NCI-H2196 treated with DMSO at 0.1 percent for 48 hours (cell line): ENCODE data around the gene MRPL23.
"Not testable (repeated sequence)": the region's sequence is repeated elsewhere in the genome, so short reads cannot be mapped to it uniquely, and the experiment has no call there.

Experiments used
- DNase-seq: peaks from one replicate; lab custom pipeline; 2025; ENCODE audit not compliant: unreplicated experiment; lab: John Stamatoyannopoulos, UW

MRPL23 gene

DNA sequence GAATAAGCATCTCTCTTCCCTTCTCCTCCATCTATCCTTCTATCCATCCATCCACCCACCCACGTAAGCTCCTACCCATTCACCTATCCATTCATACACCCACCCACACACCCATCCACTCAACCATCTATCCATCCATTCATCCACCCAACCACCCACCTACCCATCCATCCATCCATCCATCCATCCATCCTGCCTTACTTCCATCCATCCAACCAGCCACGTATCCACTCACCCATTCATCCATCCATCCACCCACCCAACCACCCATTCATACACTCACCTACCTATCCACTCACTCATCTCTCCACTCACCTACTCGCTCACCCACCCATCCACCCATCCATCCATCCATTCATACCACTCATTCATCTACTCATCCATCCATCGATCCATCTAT lies 14.5 kb upstream of the MRPL23 start:
- DNase-seq, result no peak

DNA sequence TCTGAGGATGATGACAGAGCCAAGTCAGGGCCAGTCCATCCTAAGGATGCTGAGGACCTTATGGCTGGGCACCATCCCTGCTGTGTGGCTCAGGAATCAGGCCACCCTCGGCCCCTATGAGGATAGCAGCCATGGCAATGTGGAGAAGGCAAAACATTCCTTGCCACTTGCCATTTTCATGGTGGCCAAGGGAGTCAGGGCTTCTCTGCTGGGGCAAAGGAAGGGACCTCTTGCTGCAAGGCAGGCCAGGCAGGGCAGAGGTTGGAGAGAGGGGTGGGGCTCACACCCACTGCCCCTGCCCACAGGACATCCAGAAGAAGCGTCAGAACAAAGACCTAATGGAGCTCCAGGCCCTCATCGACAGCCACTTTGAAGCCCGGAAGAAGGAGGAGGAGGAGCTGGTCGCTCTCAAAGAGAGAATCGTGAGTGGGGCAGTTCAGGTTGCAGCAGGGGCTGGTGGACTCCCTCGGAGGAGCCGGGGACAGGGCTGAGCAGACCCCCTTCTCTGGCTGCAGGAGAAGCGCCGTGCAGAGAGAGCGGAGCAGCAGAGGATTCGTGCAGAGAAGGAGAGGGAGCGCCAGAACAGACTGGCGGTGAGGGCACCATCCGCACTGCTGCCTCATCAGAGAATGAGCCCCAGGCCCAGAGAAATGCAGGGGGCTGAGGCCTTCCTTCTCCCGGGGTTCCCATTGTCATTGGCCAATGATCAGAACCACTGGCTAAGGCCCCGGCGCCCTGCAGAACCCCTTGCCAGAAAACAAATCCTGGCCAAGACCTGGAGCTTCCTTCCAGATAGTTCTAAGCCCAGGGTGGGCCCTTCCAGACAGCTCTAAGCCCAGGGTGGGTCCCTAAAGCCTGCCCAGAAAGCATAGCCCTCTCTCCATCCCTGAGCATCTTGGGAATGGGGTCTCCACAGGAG lies 13.5 kb upstream of the MRPL23 start:
- DNase-seq, result no peak

DNA sequence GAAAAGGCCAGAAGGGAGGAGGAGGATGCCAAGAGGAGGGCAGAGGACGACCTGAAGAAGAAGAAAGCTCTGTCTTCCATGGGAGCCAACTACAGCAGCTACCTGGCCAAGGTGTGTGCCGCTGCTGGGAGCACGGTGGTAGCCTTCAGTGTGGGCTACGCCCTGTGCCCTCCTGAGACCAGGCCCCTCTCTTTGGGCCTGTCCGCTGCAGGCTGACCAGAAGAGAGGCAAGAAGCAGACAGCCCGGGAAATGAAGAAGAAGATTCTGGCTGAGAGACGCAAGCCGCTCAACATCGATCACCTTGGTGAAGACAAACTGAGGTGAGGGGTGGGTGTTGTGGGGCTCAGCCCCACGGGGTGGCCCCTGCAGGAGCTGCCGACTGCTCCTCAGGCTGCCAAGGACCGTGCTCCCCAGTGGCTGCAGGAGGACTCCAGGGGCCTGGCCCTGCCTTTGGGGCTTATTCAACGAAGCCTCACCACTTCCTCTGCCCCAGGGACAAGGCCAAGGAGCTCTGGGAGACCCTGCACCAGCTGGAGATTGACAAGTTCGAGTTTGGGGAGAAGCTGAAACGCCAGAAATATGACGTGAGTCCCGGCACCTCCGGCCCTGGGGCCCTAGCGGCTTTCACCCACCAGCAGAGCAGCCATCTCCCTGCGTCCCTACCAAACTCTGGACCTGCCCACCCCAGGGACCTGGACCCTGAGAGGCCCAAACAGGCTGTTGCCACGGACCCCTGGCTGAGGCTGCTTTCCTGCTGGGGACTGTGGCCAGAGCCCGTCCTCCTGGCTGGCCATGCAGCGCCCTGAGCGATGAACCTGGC lies 12.6 kb upstream of the MRPL23 start:
- no peak for DNase-seq

DNA sequence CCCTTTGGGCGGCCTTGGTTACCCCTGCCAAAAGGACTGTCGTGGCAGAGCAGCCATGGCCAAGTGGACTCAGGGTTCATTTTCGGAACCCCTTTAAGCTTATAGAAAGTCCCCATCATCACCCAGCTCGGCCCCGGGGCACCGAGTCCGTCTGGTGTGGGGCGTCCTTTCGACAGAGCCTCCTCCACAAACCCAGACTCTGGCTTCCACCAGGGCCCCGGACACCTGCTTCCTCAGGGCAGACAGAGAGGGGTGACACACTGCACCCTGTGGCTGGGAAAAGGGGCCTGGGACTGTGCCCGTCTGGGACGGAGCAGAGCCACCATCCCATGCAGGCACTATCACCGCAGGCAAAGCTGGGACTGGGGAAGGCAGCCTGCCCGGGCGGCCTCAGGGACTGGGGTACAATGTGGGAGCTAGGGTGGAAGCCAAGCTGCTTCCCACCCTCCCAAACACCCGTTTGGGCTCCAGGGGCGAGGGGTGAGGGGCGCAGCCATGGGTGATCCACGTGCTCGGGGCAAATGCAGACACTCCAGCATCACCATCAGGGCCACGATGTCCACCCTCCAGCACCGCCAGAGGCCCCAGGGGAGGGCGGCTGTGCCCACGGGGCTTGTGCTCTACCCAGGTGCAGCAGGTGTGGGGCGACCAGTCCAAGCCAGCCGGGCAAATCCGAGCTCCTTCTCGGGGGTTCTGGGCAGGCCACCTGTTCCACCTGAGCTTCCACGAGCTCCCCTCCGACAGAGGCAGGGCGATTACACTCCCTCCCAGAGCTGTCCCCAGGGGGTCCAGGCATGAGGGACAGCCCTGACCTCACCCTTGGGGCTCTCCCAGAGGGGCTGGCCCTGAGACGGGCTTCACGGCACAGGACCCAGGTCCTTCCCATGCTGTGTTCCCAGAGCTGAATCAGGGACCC lies 11.7 kb upstream of the MRPL23 start:
- DNase-seq, result no peak

DNA sequence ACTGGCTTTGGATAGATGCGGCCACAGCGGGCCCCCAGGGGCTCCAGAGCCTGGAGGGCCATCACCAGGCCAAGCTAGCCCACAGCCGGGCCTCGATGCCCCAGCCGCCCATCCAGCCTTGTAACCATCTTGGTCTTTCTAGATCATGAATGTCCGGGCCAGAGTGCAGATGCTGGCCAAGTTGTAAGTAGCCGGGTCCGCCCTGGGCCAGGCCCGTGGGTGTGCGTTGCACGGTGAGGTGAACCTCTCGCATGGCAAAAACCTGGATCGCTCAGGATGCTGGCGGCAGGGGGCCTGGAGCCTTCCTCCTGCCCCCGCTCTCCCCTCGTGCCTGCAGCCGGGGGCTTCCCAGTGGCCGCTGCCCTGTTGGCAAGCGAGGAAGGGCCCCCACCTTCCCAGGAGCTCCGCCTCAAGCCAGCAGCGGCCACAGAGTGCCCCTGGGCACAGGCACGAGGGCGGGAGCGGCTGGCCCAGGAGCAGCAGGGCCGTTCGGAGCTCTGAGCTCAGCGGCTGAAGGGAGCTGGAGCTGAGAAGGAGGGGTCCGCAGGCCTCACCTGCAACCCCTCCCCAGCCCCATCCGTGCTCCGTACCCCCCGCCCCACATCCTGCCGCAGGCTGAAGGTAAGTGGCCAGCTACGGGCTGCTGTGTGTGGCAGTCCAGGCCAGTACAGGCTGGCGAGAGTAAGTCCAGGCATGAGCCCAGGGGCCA lies 10.9 kb upstream of the MRPL23 start:
- DNase-seq, result no peak

DNA sequence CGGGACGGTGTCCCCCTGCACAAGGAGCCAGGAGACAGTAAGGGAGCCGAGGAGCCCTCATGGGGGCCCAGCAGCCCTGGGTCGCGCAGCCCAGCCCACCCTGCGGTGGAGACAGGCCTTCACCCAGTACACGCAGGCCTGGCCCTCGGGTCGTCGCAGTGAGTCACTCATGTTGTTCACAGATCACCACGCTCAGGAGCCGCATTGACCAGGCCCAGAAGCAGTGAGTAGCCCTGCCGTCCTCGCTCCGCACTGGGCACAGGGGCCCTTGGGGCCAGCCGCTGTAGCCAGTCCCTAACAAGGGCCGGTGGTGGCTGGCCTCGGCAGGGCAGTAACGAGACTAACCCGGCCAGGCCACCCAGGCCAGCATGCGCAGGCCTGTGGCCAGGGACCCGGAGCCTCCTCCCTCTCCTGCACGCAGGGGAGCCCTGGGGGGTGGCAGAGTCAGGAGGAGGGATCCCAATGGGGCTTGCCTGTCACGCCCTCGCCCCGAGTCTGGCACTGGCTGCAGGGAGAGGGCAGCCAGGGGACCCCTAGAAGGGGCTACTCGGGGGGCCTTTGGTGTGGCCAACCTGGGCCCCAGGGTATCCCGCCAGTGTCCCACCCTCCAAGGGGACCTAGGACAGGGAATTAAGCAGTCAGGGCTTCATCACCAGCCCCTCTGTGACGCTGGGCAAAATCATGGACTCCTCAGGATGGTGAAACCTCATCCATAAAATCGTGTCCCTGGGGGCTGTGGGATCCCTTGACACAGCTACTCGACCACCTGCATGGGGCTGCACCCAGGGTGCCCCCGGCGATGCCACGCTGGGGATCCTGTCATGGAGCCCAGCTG lies 10.1 kb upstream of the MRPL23 start:
- DNase-seq, result no peak

DNA sequence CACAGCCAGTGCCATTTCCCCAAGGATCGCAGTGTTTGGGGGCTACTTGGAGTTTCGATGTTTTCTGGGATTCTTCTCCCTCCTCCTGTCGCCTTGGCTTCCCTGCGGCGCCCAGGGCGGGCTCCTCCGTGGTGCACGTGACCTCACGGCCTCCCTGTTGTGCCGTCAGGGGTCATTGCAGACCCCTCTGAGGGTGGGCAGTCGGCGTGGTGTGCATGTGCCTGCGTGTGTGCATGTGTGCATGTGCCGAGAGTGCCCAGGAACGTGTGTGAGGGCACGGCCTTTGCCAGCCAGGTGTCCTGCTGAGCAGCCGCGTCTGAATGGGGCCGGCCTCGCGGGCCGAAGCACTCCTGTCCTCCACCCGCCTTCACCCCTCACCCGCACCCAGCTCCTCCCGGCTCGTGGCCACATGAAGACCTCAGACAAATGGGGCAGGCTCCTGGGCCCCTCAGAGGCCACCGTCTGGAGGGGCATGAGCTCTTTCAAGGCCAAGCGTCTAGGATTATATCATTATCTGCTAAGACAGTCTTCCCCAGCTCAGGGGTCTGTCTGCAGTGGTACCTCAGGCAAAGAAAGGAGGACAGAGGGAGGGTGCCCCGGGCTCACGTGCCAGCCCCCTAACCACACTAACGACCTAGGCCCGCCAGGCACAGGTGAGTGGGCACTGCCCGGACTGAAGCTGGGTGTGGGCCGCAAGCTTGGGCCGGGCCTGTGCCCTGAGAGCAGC lies 9.4 kb upstream of the MRPL23 start:
- no peak for DNase-seq

DNA sequence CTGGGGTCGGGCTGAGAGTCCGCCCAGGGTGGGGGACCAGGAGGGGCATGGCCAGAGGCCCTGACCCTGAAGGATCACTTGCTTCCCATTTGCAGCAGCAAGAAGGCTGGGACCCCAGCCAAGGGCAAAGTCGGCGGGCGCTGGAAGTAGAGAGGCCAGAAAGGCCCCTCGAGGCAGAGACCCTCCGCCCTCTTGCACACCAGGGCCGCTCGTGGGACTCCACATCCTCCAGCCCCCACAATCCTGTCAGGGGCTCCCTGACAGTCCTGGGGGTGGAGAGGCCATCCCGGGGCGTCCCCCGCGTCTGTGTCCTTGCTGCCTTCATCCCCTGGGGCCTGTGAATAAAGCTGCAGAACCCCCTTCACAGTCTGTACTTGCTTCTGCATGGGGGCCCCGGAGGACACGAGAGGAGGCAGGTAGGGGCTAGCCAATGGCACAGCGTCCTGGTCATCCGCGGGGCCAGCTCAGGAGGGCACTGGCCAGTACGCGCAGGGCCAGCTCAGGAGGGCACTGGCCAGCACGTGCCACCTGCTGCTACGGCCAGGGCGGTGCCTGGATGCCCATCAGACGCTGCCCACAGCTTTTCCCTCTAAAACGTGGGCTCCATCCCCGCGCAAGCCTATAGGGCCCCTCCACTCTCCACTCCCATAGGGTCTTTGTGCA lies 8.7 kb upstream of the MRPL23 start:
- no peak for DNase-seq

DNA sequence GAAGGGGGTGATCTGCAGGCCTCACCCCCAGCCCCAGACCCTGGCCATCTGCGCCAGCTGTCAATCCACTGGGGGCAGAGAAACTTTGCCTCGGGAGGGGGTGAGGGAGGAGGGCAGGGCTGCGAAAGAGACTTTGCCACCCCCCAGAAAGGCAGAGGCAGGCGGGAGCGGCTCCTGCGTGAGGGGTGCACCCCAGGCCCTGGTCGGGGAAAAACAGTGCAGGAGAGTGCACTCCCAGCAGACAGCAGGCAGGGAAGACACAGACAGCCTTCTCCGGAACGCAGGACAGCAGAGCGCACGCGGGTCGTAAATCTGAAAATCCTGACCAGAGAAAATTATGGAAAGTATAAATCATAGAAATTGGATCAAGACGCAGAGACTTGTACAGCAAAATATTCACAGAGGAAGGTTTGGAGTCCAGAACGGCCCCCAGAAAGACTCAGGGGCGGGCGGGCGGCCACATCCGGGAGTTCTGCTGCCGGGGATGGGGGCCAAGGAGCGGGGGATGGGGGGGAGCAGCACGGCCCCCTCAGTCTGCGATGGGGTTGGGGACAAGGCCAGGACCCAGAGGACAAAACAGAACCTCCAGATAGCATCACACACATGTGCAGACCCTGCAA lies 8.0 kb upstream of the MRPL23 start:
- DNase-seq, result no peak

DNA sequence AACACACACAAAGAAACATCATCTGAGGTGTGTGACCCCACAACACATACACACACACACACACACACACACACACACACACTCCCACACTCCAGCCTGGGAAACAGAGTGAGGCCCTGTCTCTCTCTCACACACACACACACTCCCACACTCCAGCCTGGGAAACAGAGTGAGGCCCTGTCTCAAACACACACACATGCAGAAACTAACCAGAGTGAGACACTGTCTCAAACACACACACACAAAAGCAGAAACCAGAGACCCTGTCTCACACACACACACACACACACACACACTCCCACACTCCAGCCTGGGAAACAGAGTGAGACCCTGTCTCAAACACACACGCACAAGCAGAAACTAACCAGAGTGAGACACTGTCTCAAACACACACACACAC lies 7.3 kb upstream of the MRPL23 start:
- not testable (repeated sequence) for DNase-seq

DNA sequence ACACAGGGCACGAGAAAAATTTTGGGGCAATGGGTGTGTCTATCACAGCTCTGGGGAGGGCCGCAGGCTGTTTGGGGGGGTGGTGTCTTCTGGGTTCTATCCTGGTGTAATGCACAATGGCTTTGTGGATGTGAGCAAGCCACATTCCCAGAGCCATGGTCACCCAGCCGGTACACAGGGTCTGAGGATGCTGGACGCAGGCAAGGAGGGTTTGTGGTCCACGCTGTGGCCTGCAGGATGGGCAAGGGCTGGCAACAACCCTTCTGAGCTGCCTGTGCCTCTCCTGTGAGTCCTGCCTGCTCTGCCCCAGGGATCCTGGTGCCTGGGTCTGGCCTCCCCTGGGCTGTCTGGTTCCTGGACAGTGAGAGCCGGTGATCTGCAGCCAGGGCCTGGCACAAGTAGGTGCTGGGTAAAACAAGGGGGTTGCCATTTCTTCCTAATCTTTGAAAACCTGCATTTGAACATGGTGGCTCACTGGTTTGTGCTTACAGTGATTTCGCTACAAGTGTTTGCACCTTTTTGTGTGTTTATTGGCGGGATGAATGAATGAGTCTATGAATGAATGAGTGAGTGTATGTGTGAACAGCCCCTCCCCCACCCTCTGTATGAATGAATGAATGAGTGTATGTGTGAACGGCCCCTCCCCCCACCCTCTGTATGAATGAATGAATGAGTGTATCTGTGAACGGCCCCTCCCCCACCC lies 4.4 kb upstream of the MRPL23 start:
- DNase-seq, result no peak

DNA sequence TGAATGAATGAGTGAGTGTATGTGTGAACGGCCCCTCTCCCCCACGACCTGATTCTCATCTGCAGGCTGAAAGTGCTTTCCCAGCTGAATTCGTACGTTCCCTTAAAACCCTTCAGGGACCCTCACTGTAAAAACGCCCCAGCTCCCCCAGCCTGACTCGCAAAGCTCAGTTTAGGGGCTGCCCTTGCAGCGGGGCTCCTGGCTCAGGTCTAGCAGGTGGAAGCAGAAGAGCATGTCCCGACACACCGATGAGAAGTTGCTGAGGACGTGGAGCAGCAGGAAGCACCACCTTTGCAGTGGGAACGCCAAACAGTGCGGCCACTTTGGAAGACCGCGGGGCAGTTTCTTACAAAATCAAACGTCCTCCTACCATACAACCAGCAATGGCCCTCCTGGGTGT lies 3.6 kb upstream of the MRPL23 start:
- DNase-seq, result no peak

DNA sequence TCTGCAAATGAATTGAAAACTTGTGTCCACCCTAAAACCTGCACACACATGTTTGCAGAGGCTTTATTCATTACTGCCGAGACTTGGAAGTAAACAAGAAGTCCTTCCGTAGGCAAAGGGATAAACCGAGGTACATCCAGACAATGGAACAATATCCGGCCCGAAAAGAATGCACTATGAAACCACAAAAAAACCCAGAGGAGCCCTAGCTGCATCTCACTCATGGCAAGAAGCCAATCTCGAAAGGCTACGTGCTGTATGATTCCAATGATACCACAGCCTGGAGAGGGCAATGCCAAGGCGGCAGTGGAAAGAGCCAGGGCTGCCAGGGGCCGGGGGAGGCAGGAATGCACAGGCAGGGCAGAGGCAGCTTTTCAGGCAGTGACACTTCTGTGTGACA lies 3.2 kb upstream of the MRPL23 start:
- DNase-seq, result no peak

DNA sequence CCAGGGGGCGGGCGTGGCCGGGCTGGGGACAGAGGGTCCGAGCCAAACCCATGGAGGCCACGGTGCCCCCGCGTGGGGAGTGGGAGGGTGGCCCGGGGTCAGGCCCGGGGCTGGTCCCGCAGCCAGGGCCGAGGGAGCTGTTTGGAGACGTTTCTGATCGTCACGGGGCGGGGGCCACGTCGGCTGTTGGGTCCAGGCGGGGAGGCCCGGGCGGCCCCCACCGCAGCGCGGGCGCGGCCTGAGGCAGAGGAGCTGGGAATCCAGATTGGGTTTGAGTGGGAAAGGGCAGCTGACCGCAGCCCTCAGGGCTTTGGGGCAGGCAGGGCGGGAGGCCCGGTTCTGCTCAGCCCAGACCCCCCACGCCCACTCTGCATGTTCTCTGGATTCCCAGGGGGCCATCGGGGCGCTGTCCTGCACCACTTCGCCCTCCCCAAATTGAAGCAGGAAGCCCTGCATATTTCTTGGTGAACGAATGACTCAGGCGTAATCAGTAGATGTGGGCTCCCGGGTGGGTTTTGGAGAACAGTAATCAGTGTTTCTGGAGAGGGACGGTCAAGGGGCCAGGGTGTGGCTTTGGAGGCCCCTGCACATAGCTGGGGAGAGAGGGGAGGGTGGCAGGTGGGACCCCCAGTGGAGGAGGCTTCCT lies 583 bp downstream of the MRPL23 start:
- DNase-seq, result no peak

DNA sequence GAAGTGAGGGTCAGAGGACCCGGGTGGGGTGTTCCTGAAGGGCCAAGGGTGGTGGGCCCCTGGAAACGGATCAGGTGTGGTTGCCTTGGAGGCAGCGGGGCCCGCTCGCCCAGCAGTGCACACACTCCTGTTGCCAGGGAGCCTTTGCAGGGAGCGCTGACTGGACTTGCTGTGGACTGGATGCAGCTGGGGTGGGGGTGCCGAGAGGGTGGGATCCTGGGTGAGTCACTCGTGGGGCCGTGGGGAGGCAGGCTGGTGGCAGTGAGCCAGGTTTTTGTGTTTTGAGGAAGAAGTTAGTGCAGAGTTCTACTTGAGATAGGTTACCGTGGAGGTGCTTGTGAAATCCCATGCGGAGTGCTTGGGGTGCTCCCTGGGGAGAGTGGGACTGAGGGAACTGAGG lies 1.3 kb downstream of the MRPL23 start:
- no peak for DNase-seq

DNA sequence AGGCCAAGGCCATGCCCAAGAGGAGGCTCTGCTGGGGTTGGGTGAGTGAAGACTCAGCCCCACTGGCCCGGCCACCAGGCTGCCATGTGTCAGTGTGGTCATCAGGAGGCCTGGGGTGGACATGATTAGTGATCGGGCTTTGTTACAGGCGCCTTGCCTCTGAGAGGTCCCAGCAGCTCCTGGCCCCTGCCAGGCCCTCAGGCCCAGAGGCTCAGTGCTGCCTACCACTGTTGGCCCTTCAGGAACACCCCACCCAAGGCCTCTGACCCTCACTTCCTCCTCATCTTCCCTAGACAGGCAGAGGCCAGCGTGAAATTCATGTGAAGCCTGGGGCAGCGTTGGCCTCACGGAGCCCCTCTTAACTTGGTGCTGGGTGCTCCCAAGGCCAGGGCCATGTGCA lies 2.2 kb downstream of the MRPL23 start:
- DNase-seq, result no peak

DNA sequence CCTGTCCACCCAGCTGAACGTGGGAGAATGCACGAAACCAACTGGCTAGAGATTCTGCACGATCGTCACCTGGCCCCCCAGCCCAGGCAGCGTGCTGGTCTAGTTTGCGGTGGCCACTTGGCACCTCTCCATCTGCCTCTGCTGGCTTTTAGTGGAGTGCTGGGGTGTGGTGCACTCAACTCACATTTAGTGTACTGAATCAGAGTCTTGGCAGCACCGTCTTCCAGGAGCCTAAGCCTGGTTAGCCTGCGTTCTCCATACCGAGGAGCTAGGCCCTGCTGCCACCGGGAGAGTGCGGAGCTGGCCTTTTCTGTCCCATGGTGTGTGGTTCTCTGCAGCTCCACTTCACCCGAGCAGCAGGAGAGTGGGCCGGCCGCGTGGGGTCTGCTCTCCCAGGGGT lies 2.8 kb downstream of the MRPL23 start:
- no peak for DNase-seq
